ENCODE results near the gene N4BP2L2. TPM values are rescaled to one million over a fixed set of nuclear protein-coding genes. Genes with fewer than 3 reads are reported as not detected.
A peak's percentile ranks its signal among the peaks of the same experiment; 100 is the strongest.

N4BP2L2 gene
- total and polyA plus RNA-seq, 2 of the 8 experiments (the other 6 are each of a cell fraction or from before 2014, with no cell fraction given), result 14.6 to 67.6 TPM

DNA sequence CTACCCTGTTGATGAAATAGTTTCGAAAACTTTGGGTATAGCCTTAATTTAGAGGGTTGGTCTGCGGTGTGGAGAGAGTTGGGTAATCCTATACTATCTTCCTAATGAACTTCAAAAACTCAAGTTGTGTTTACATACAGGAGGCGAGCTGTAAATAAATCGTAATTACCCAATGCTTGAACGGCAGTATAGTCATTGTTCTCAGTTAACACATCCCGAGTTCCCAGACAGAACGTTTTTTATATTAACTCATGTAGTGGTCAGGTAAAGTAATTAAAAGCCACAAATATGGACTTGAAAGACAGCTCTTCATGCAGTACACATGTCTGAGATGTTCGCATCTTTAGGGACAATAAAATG lies 49.2 kb upstream of the N4BP2L2 start:
- Histone ChIP-seq H3K27ac (ENCODE audit: low read depth, low read length) (no peak overlapping the region), H3K18ac (ENCODE audit: extremely low read depth, low read length) (no peak overlapping the region), H3K4me3 (ENCODE audit: extremely low read depth in 1 of 4, insufficient read depth in 2 of 4, low read depth in 3 of 4, low read length in 4 of 4) (peak overlapping the region; percentile 70 to 99 (median 96)), H2BK120ac (replicated peaks; ENCODE audit: low read depth, low read length) (no peak overlapping the region), H2BK20ac (ENCODE audit: low read length) (no peak overlapping the region), H4K8ac (ENCODE audit: extremely low read depth, insufficient read depth, low read length) (no peak overlapping the region), H2BK5ac (ENCODE audit: low read depth, low read length) (no peak overlapping the region), H2BK15ac (ENCODE audit: low read length) (no peak overlapping the region), H3K79me2 (ENCODE audit: control insufficient read depth in 1 of 2, insufficient read depth in 2 of 2, low read length in 2 of 2) (peaks cover 0 to 56% of the 10 kb centered on the region in 2 experiments; a peak in 3 of 4 replicates), H3K23me2 (ENCODE audit: low read depth, low read length) (peaks cover 10% of the 10 kb centered on the region), H3K36me3 (ENCODE audit: control insufficient read depth in 2 of 4, insufficient read depth in 4 of 4, low read length in 3 of 4) (no peaks in the 10 kb centered on the region), H3K9ac (replicated peaks in 1 of 4; ENCODE audit: extremely low read depth in 1 of 4, low read depth in 3 of 4, low read length in 3 of 4) (peak overlapping the region in 3 of 4 experiments; percentile 42 to 85 (median 77); a peak in 5 of 7 replicates), H3K23ac (ENCODE audit: insufficient read length) (no peak overlapping the region), H3K4me1 (replicated peaks in 1 of 4; ENCODE audit: control insufficient read depth in 3 of 4, insufficient read depth in 4 of 4, low read length in 3 of 4) (peaks cover 0 to 5% (median 2%) of the 10 kb centered on the region in 4 experiments; a peak in 1 of 7 replicates), H3K9me3 (ENCODE audit: insufficient read depth in 2 of 2, low read depth in 1 of 2, low read length in 1 of 2) (no peaks in the 10 kb centered on the region), H3K14ac (ENCODE audit: insufficient read length) (no peak overlapping the region), H3K79me1 (ENCODE audit: low read depth, low read length) (peaks cover 5% of the 10 kb centered on the region), H4K5ac (ENCODE audit: insufficient read length, low read depth, low read length) (no peak overlapping the region), H2AK5ac (ENCODE audit: low read depth, low read length) (no peak overlapping the region), H3K4ac (replicated peaks; ENCODE audit: insufficient read length, low read depth, low read length) (peak overlapping the region; percentile 76), H2AFZ (ENCODE audit: low read length) (no peak overlapping the region), H4K20me1 (replicated peaks in 1 of 2; ENCODE audit: control insufficient read depth in 1 of 2, insufficient read depth in 2 of 2, low read length in 2 of 2) (peaks cover 0 to 8% of the 10 kb centered on the region in 2 experiments), H3K4me2 (ENCODE audit: insufficient read depth in 1 of 2, low read depth in 2 of 2, low read length in 2 of 2) (peak overlapping the region; percentile 70 to 73), H3K27me3 (replicated peaks in 1 of 4; ENCODE audit: control insufficient read depth in 3 of 4, extremely low read depth in 1 of 4, insufficient read depth in 3 of 4, low read length in 3 of 4) (no peaks in the 10 kb centered on the region), H3K56ac (replicated peaks; ENCODE audit: insufficient read length, low read depth, low read length) (no peak overlapping the region), H4K91ac (replicated peaks; ENCODE audit: insufficient read length, low read length) (no peak overlapping the region), H2BK12ac (ENCODE audit: low read depth, low read length) (no peak overlapping the region)
- no peak for DNase-seq (ENCODE audit: low read depth in 1 of 2, low spot score in 2 of 2)
- FAIRE-seq, result peak; percentile 50
- 13% methylated on average over 8 of the region's 8 CpGs; no CpG with 5 or more reads in 1 of the 2 experiments for WGBS, 2 experiments (ENCODE audit: extremely low coverage in 1 of 2, insufficient coverage in 1 of 2, insufficient read length in 1 of 2, insufficient replicate concordance in 2 of 2, low coverage in 1 of 2, low lambda C conversion rate in 2 of 2, missing lambda C conversion rate in 1 of 2)
- ChIA-PET CTCF (ENCODE audit: partially characterized antibody) (interaction anchor here (0.8 to 2.3 kb wide), 12 partner anchors 9 to 206 kb away, joined by 3 to 21 read pairs (median 5); no protein-coding TSS in a partner anchor), POLR2A (ENCODE audit: partially characterized antibody) (interaction anchor here (0.8 to 2.1 kb wide), 5 partner anchors 11 to 273 kb away, joined by 3 to 7 read pairs (median 4); partner anchors contain the start of genes BRCA2 and ZAR1L)
- no peak for TF ChIP-seq SP1 (IDR thresholded peaks at IDR 0.05; ENCODE audit: low read depth, low read length)
- peak; percentile 19; the same call in 1 of the 2 replicates for TF ChIP-seq CEBPB (IDR thresholded peaks at IDR 0.05; ENCODE audit: low read depth, low read length)
